GM12872 (cell line): Measurements from ENCODE around the gene SLC35F3.

Experiments
- CTCF ChIP-seq: IDR thresholded peaks from 3 replicates; pipeline ENCODE4 v1.5.1; 2011; ENCODE audit warnings: low read depth, mild to moderate bottlenecking, low read length, moderate library complexity; ENCODE audit not compliant: insufficient read depth

Gene SLC35F3

GRCh38 chr1:234280500-234280899 is 376.0 kb downstream of the SLC35F3 start:
- TF ChIP-seq CTCF, result no peak

DNA sequence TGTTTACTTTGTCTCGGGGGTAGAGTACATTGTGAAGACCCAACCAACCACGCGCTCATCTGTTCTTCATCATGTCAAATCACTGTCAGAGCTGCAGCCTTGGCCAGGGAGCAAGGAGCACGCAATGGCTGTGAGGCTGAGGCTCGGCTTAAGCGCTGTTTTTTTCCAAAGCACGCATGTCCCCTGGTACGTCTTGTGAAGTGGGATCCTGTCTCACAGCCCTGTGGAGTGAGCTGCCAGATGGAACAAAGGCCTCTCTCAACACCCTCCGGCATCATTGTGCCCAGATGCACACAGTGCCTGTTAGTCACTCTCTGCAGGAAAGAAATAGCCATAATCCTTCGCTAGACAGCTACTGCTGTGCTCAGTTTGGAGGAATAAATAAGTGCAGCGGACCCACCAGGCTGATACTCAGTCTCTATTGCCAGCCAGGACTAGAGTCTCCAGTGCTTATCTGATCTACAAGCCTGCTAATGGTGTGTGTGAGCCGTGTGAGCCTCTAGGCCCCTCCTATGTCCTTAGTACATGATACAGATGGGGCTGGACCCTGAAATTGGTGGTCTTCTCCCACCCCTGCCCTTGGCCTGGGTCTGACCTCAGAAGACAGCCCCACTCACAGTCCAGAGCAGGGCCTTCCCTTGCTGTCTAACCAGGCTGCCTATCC is 377.5 kb downstream of the SLC35F3 start:
- TF ChIP-seq CTCF, result no peak

DNA sequence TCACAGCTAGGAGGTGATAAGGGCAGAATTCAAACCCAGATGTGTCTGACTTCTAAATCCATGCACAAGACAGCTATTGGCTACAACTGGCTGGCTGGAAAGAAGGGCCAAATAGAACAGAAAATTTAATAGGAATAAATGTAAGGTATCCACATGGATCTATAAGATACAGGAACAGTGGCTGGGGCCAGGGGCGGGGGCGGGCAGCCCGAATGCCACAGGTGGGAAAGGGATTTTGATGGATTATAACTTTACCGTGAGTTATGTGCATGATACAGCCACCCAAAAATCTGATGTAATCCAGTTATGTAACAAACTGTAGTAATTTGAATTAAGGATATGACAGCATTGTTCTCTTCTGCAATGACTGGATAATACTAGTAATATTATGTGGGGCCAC is 381.7 kb downstream of the SLC35F3 start:
- TF ChIP-seq CTCF, result no peak

- TF ChIP-seq CTCF, result no peak
These were observed 384.5 kb downstream of the SLC35F3 start for GRCh38 chr1:234288946-234289345.

- no peak for TF ChIP-seq CTCF
These were observed 385.2 kb downstream of the SLC35F3 start for GRCh38 chr1:234289538-234290305.

- TF ChIP-seq CTCF, result no peak
These were observed 387.5 kb downstream of the SLC35F3 start for GRCh38 chr1:234292011-234292410.

DNA sequence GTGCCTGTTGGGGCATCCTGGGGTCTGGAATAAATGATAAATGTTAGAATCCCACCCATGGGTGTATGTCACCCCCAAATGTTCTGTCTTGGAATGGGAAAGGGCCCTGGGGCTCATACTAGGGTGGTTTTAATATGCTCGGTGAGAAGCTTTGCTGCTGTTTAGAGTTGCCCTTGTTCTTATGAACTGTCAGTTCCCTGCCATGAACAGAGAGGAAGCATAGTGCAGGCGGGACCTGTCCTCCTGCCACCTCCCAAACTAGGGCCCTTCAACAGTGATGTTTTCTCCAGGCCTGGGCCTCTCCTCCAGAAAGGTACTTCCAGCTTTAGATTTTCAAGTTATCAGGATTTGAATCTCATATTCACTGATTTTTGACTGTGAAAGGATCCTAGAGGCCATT is 388.1 kb downstream of the SLC35F3 start:
- TF ChIP-seq CTCF, result no peak
